PC-9 (cell line): ENCODE results near the gene TSPAN3. TPM values are rescaled to one million over a fixed set of nuclear protein-coding genes. Genes with fewer than 3 reads are reported as not detected.

Experiments
- BruUV-seq: library from RNA; stranded (reverse); fragments of 400-500 nt; replicated peaks from 2 replicates; lab custom pipeline; 2021; lab: Mats Ljungman, UMichigan
- CTCF ChIA-PET: fragments of 300-600 bp; sonication (Branson Sonifier 250); formaldehyde crosslinking; loops from one replicate; lab custom pipeline; 2022; ENCODE audit warnings: antibody characterized with exemption; lab: Charles Lee
- POLR2A ChIA-PET: fragments of 300-600 bp; sonication (Branson Sonifier 250); formaldehyde crosslinking; loops from one replicate; lab custom pipeline; 2022; ENCODE audit warnings: antibody characterized with exemption; ENCODE audit not compliant: unreplicated experiment; lab: Charles Lee
- DNase-seq, 2 experiments: peaks; one replicate each; pipeline versions ENCODE4 v3.0.0 to v3.0.0-alpha.2; 2015 to 2022; ENCODE audit warnings: mixed read lengths in 1 of 2
- H2AFZ ChIP-seq: fragments of 200-600 bp; sonication (generic); 2 replicates; pipeline ENCODE4 v1.8.1; 2017; ENCODE audit warnings: antibody characterized with exemption
- H3F3A ChIP-seq: fragments of 200-600 bp; sonication (generic); 2 replicates; pipeline ENCODE4 v1.8.1; 2017; ENCODE audit warnings: antibody characterized with exemption, mild to moderate bottlenecking, low read depth; ENCODE audit not compliant: insufficient read depth
- H3K27ac ChIP-seq: fragments of 200-600 bp; sonication (generic); 2 replicates; pipeline ENCODE4 v1.6.1; 2016; ENCODE audit warnings: mixed run types
- H3K27me3 ChIP-seq: fragments of 200-600 bp; sonication (generic); 2 replicates; pipeline ENCODE4 v1.6.1; 2016; ENCODE audit warnings: low read depth, mixed run types; ENCODE audit not compliant: insufficient read depth
- H3K36me3 ChIP-seq: fragments of 200-600 bp; sonication (generic); 2 replicates; pipeline ENCODE4 v1.6.1; 2016; ENCODE audit warnings: low read depth, mixed run types
- H3K4me1 ChIP-seq: fragments of 200-600 bp; sonication (generic); replicated peaks from 2 replicates; pipeline ENCODE4 v1.6.1; 2016; ENCODE audit warnings: mixed run types; ENCODE audit not compliant: insufficient read depth
- H3K4me2 ChIP-seq: fragments of 200-600 bp; sonication (generic); 2 replicates; pipeline ENCODE4 v1.6.1; 2017; ENCODE audit warnings: mixed run types
- H3K4me3 ChIP-seq: fragments of 200-600 bp; sonication (generic); 2 replicates; pipeline ENCODE4 v1.6.1; 2016; ENCODE audit warnings: mixed run types
- H3K79me2 ChIP-seq: fragments of 200-600 bp; sonication (generic); 2 replicates; pipeline ENCODE4 v1.6.1; 2017; ENCODE audit warnings: low read depth, mixed run types
- H3K9me2 ChIP-seq: fragments of 200-600 bp; sonication (generic); 2 replicates; pipeline ENCODE4 v1.8.1; 2017; ENCODE audit warnings: mild to moderate bottlenecking; ENCODE audit not compliant: insufficient read depth
- H3K9me3 ChIP-seq: fragments of 200-600 bp; sonication (generic); 2 replicates; pipeline ENCODE4 v1.8.1; 2016; ENCODE audit warnings: low read depth; ENCODE audit not compliant: insufficient read depth
- H4K20me1 ChIP-seq: fragments of 200-600 bp; sonication (generic); 2 replicates; pipeline ENCODE4 v1.8.1; 2017; ENCODE audit not compliant: insufficient read depth
- CTCF ChIP-seq: fragments of 200-600 bp; sonication (generic); conservative IDR thresholded peaks from 2 replicates; pipeline ENCODE4 v1.6.1; 2017; ENCODE audit warnings: mixed run types, antibody characterized with exemption, mild to moderate bottlenecking, moderate library complexity
- EZH2 ChIP-seq: fragments of 200-600 bp; sonication (generic); IDR thresholded peaks from 2 replicates; pipeline ENCODE4 v1.8.0; 2017; ENCODE audit warnings: antibody characterized with exemption, low read depth
- intact Hi-C: fragments of 100-400 bp; cut with micrococcal nuclease; formaldehyde crosslinking; loops from one replicate; pipeline ENCODE4 v1.10.0; 2022; ENCODE audit not compliant: unreplicated experiment
- total RNA-seq: library from RNA; stranded (reverse); gene quantifications from 2 replicates; pipeline ENCODE4 v1.2.3, GENCODE V29; 2021

Gene TSPAN3
- total RNA-seq, 1 experiment from 2014 or later = 151 TPM

GRCh38 chr15:77036537-77037387, 34.1 kb downstream of the TSPAN3 start:
- Histone ChIP-seq H3K27ac (no peak overlapping the region), H3K4me2 (no peak overlapping the region), H3K9me3 (no peaks in the 10 kb centered on the region), H2AFZ (no peak overlapping the region), H3K4me3 (no peak overlapping the region), H4K20me1 (no peaks in the 10 kb centered on the region; the same call in 1 of the 2 replicates), H3K79me2 (no peaks in the 10 kb centered on the region), H3K4me1 (no peaks in the 10 kb centered on the region), H3F3A (peaks cover 25% of the 10 kb centered on the region; the same call in 1 of the 2 replicates), H3K36me3 (peaks cover 6% of the 10 kb centered on the region; the same call in 1 of the 2 replicates), H3K27me3 (no peaks in the 10 kb centered on the region), H3K9me2 (no peaks in the 10 kb centered on the region)
- no peak for DNase-seq
- intact Hi-C loops = no loop called here
- POLR2A ChIA-PET = no interaction called here
- BruUV-seq = no TSS peak
- CTCF ChIA-PET = no interaction called here
- TF ChIP-seq EZH2 (no peak), CTCF (no peak)

GRCh38 chr15:77035999-77036471, 34.9 kb downstream of the TSPAN3 start:
- Histone ChIP-seq H3K27me3 (no peaks in the 10 kb centered on the region), H4K20me1 (no peaks in the 10 kb centered on the region), H3K9me2 (no peaks in the 10 kb centered on the region), H3K9me3 (no peaks in the 10 kb centered on the region), H2AFZ (no peak overlapping the region), H3K79me2 (no peaks in the 10 kb centered on the region), H3K4me2 (no peak overlapping the region), H3F3A (peaks cover 25% of the 10 kb centered on the region; the same call in 1 of the 2 replicates), H3K4me1 (no peaks in the 10 kb centered on the region), H3K36me3 (0 out of 2 replicates have a peak, but pooled peaks cover 3% of the 10 kb centered on the region), H3K27ac (no peak overlapping the region), H3K4me3 (no peak overlapping the region)
- ChIA-PET POLR2A (no interaction called here), CTCF (no interaction called here)
- TF ChIP-seq CTCF (no peak), EZH2 (no peak)
- BruUV-seq = no TSS peak
- no peak for DNase-seq
- intact Hi-C loops = no loop called here

GRCh38 chr15:77035584-77035983, 35.3 kb downstream of the TSPAN3 start:
- no peak overlapping the region for H2AFZ ChIP-seq
- no peak for DNase-seq
- no peaks in the 10 kb centered on the region for H3K4me1 ChIP-seq
- no peaks in the 10 kb centered on the region for H3K79me2 ChIP-seq
- intact Hi-C loops = no loop called here
- ChIA-PET POLR2A (no interaction called here), CTCF (interaction anchor here (0.6 to 1.0 kb wide), 2 partner anchors 88 to 196 kb away, joined by 3 to 4 read pairs; no protein-coding TSS in a partner anchor)
- no peaks in the 10 kb centered on the region for H3K9me2 ChIP-seq
- peaks cover 25% of the 10 kb centered on the region; the same call in 1 of the 2 replicates for H3F3A ChIP-seq
- no peak overlapping the region for H3K27ac ChIP-seq
- H3K9me3 ChIP-seq = no peaks in the 10 kb centered on the region
- H4K20me1 ChIP-seq = no peaks in the 10 kb centered on the region
- TF ChIP-seq EZH2 (no peak), CTCF (no peak)
- no peak overlapping the region for H3K4me2 ChIP-seq
- 0 out of 2 replicates have a peak, but pooled peaks cover 3% of the 10 kb centered on the region for H3K36me3 ChIP-seq
- H3K4me3 ChIP-seq = no peak overlapping the region
- BruUV-seq = no TSS peak
- H3K27me3 ChIP-seq = no peaks in the 10 kb centered on the region
